Ascending aorta (tissue), 2 donors: Measurements from ENCODE around the gene ABI1. TPM values are rescaled to one million over a fixed set of nuclear protein-coding genes. Genes with fewer than 3 reads are reported as not detected.

Source experiments
- DNase-seq, 2 donors: peaks; one replicate each; pipeline ENCODE4 v3.0.0-alpha.2; 2019; ENCODE audit warnings: low spot score in 2 of 2
- H3K27ac ChIP-seq, 2 donors: fragments of 200-600 bp; sonication (generic); one replicate each; pipeline ENCODE4 v1.5.1; 2016 to 2017; ENCODE audit warnings: mild to moderate bottlenecking in 1 of 2
- H3K27me3 ChIP-seq: fragments of 200-600 bp; sonication (generic); one replicate; pipeline ENCODE4 v1.5.1; 2017
- H3K36me3 ChIP-seq, 2 donors: fragments of 200-600 bp; sonication (generic); one replicate each; pipeline ENCODE4 v1.5.1; 2016
- H3K4me1 ChIP-seq, 2 donors: fragments of 200-600 bp; sonication (generic); one replicate each; pipeline ENCODE4 v1.5.1; 2016 to 2017; ENCODE audit warnings: mild to moderate bottlenecking in 1 of 2
- H3K4me3 ChIP-seq, 2 donors: fragments of 200-600 bp; sonication (generic); one replicate each; pipeline ENCODE4 v1.5.1; 2016 to 2017; ENCODE audit warnings: mild to moderate bottlenecking in 1 of 2
- H3K9me3 ChIP-seq, 2 donors: fragments of 200-600 bp; sonication (generic); one replicate each; pipeline ENCODE4 v1.5.1; 2016
- CTCF ChIP-seq, 3 experiments: fragments of 200-600 bp in 2 of 3; fragments of 450-650 bp in 1 of 3; sonication (generic) in 2 of 3; IDR thresholded peaks; one replicate each; pipeline ENCODE4 v1.5.1; 2016 to 2019; ENCODE audit warnings: antibody characterized with exemption in 3 of 3, mild to moderate bottlenecking in 1 of 3, moderate library complexity in 1 of 3
- intact Hi-C: fragments of 100-400 bp; cut with DNase I; formaldehyde crosslinking; loops from one replicate; pipeline ENCODE4 v1.15.1; 2023
- total RNA-seq: library from RNA; depleted of rRNA; stranded (reverse); fragments of >200 nt; gene quantifications from one replicate; pipeline ENCODE4 v1.1.0, GENCODE V29; 2016

ABI1 gene
- total RNA-seq, 1 donor from 2014 or later: 5.7 TPM

GRCh38 chr10:26773633-26774032 is 87.1 kb downstream of the ABI1 start:
- no peak for DNase-seq
- H3K27ac ChIP-seq: no peak overlapping the region

GRCh38 chr10:26770069-26770468 is 90.7 kb downstream of the ABI1 start:
- Histone ChIP-seq H3K36me3 (no peaks in the 10 kb centered on the region), H3K27me3 (no peaks in the 10 kb centered on the region), H3K9me3 (no peaks in the 10 kb centered on the region), H3K4me3 (no peak overlapping the region), H3K4me1 (no peaks in the 10 kb centered on the region), H3K27ac (no peak overlapping the region)
- intact Hi-C loops: no loop called here
- DNase-seq: no peak
- no peak for TF ChIP-seq CTCF (IDR thresholded peaks at IDR 0.05)

More at GRCh38 chr10:26773633-26774032, 87.1 kb downstream of the ABI1 start:
- Histone ChIP-seq H3K9me3 (no peaks in the 10 kb centered on the region), H3K4me1 (no peaks in the 10 kb centered on the region), H3K4me3 (no peak overlapping the region), H3K27me3 (no peaks in the 10 kb centered on the region), H3K36me3 (no peaks in the 10 kb centered on the region)
- TF ChIP-seq CTCF (IDR thresholded peaks at IDR 0.05): no peak
- intact Hi-C loops: no loop called here

GRCh38 chr10:26765549-26765948 is 95.2 kb downstream of the ABI1 start:
- no peak overlapping the region for H3K27ac ChIP-seq
- intact Hi-C loops: no loop called here
- no peaks in the 10 kb centered on the region for H3K9me3 ChIP-seq
- no peaks in the 10 kb centered on the region for H3K4me1 ChIP-seq
- H3K36me3 ChIP-seq: peaks cover 3 to 11% of the 10 kb centered on the region in 2 donors
- DNase-seq: no peak
- no peak overlapping the region for H3K4me3 ChIP-seq
- no peak for TF ChIP-seq CTCF (IDR thresholded peaks at IDR 0.05)
- no peaks in the 10 kb centered on the region for H3K27me3 ChIP-seq

GRCh38 chr10:26759008-26759407 is 101.8 kb downstream of the ABI1 start:
- Histone ChIP-seq H3K9me3 (no peaks in the 10 kb centered on the region), H3K36me3 (peaks cover 3 to 4% of the 10 kb centered on the region in 2 donors), H3K27me3 (no peaks in the 10 kb centered on the region), H3K4me3 (no peak overlapping the region), H3K27ac (no peak overlapping the region), H3K4me1 (no peaks in the 10 kb centered on the region)
- intact Hi-C loops: no loop called here
- no peak for TF ChIP-seq CTCF (IDR thresholded peaks at IDR 0.05)
- no peak for DNase-seq

- Histone ChIP-seq H3K4me1 (no peaks in the 10 kb centered on the region), H3K4me3 (no peak overlapping the region), H3K27ac (no peak overlapping the region), H3K36me3 (peaks cover 3 to 7% of the 10 kb centered on the region in 2 donors), H3K27me3 (no peaks in the 10 kb centered on the region), H3K9me3 (no peaks in the 10 kb centered on the region)
- no peak for DNase-seq
- intact Hi-C loops: no loop called here
- no peak for TF ChIP-seq CTCF (IDR thresholded peaks at IDR 0.05)
These were observed 105.3 kb downstream of the ABI1 start for GRCh38 chr10:26755443-26755903.

GRCh38 chr10:26746061-26746460 is 114.7 kb downstream of the ABI1 start:
- intact Hi-C loops: no loop called here
- Histone ChIP-seq H3K27me3 (no peaks in the 10 kb centered on the region), H3K27ac (no peak overlapping the region), H3K4me1 (no peaks in the 10 kb centered on the region), H3K4me3 (no peak overlapping the region), H3K36me3 (peaks cover 8 to 30% of the 10 kb centered on the region in 2 donors), H3K9me3 (no peaks in the 10 kb centered on the region)
- TF ChIP-seq CTCF (IDR thresholded peaks at IDR 0.05): no peak
- DNase-seq: no peak
